ENCODE results near the gene SRI. TPM values are rescaled to one million over a fixed set of nuclear protein-coding genes. Genes with fewer than 3 reads are reported as not detected.
A peak's percentile ranks its signal among the peaks of the same experiment; 100 is the strongest.
"Not testable (repeated sequence)": the region's sequence is repeated elsewhere in the genome, so short reads cannot be mapped to it uniquely, and the experiment has no call there.

Gene SRI
- total and polyA plus RNA-seq, 9 donors = 75.4 to 105 (median 91.5) TPM

- no peaks in the 10 kb centered on the region for H3K4me1 ChIP-seq (ENCODE audit: control insufficient read depth, insufficient read depth, low read length)
- no CpG with 5 or more reads among the region's 2 CpGs for WGBS (ENCODE audit: insufficient coverage)
- DNase-seq = no peak
Measured at GRCh38 chr7:88259656-88260380, 40.0 kb upstream of the SRI start.

GRCh38 chr7:88258296-88258695, 38.5 kb upstream of the SRI start:
- WGBS (ENCODE audit: insufficient coverage) = no CpG with 5 or more reads among the region's 1 CpG
- H3K36me3 ChIP-seq (ENCODE audit: control insufficient read depth, insufficient read depth, low read length) = not testable (repeated sequence)

More at GRCh38 chr7:88259656-88260380, 40.0 kb upstream of the SRI start:
- no peaks in the 10 kb centered on the region for H3K27me3 ChIP-seq (ENCODE audit: control insufficient read depth, insufficient read depth, low read length)
- H3K27ac ChIP-seq (ENCODE audit: low read length) = no peak overlapping the region
- H3K9me3 ChIP-seq (replicated peaks; ENCODE audit: control insufficient read depth, low read depth, low read length) = peaks cover 9% of the 10 kb centered on the region
- no peaks in the 10 kb centered on the region for H3K36me3 ChIP-seq (ENCODE audit: control insufficient read depth, insufficient read depth, low read length)
- H3K4me3 ChIP-seq (ENCODE audit: low read length) = no peak overlapping the region

GRCh38 chr7:88256906-88257305, 37.1 kb upstream of the SRI start:
- Histone ChIP-seq H3K27ac (ENCODE audit: low read length) (no peak overlapping the region), H3K4me1 (ENCODE audit: control insufficient read depth, insufficient read depth, low read length) (no peaks in the 10 kb centered on the region), H3K4me3 (ENCODE audit: low read length) (no peak overlapping the region), H3K27me3 (ENCODE audit: control insufficient read depth, insufficient read depth, low read length) (no peaks in the 10 kb centered on the region), H3K36me3 (ENCODE audit: control insufficient read depth, insufficient read depth, low read length) (no peaks in the 10 kb centered on the region), H3K9me3 (replicated peaks; ENCODE audit: control insufficient read depth, low read depth, low read length) (peaks cover 22% of the 10 kb centered on the region)
- DNase-seq = no peak

More at GRCh38 chr7:88258296-88258695, 38.5 kb upstream of the SRI start:
- H3K4me3 ChIP-seq (ENCODE audit: low read length); H3K27me3 ChIP-seq (ENCODE audit: control insufficient read depth, insufficient read depth, low read length); H3K4me1 ChIP-seq (ENCODE audit: control insufficient read depth, insufficient read depth, low read length); H3K27ac ChIP-seq (ENCODE audit: low read length); DNase-seq: not testable (repeated sequence)
- H3K9me3 ChIP-seq (replicated peaks; ENCODE audit: control insufficient read depth, low read depth, low read length) = peaks cover 19% of the 10 kb centered on the region

GRCh38 chr7:88254721-88255424, 35.0 kb upstream of the SRI start:
- no peaks in the 10 kb centered on the region for H3K4me1 ChIP-seq (ENCODE audit: control insufficient read depth, insufficient read depth, low read length)
- no peaks in the 10 kb centered on the region for H3K36me3 ChIP-seq (ENCODE audit: control insufficient read depth, insufficient read depth, low read length)
- H3K27me3 ChIP-seq (ENCODE audit: control insufficient read depth, insufficient read depth, low read length) = no peaks in the 10 kb centered on the region
- H3K9me3 ChIP-seq (replicated peaks; ENCODE audit: control insufficient read depth, low read depth, low read length) = peaks cover 22% of the 10 kb centered on the region
- no peak overlapping the region for H3K27ac ChIP-seq (ENCODE audit: low read length)
- no peak for DNase-seq
- H3K4me3 ChIP-seq (ENCODE audit: low read length) = no peak overlapping the region
- 96% methylated on average over 2 of the region's 2 CpGs for WGBS (ENCODE audit: insufficient coverage)

GRCh38 chr7:88253640-88254039, 33.8 kb upstream of the SRI start:
- no peak for DNase-seq
- Histone ChIP-seq H3K27ac (ENCODE audit: low read length) (no peak overlapping the region), H3K36me3 (ENCODE audit: control insufficient read depth, insufficient read depth, low read length) (no peaks in the 10 kb centered on the region), H3K4me3 (ENCODE audit: low read length) (no peak overlapping the region), H3K9me3 (replicated peaks; ENCODE audit: control insufficient read depth, low read depth, low read length) (peaks cover 22% of the 10 kb centered on the region), H3K27me3 (ENCODE audit: control insufficient read depth, insufficient read depth, low read length) (no peaks in the 10 kb centered on the region), H3K4me1 (ENCODE audit: control insufficient read depth, insufficient read depth, low read length) (no peaks in the 10 kb centered on the region)

- WGBS (ENCODE audit: insufficient coverage) = no CpG with 5 or more reads among the region's 1 CpG
- Histone ChIP-seq H3K27me3 (ENCODE audit: control insufficient read depth, insufficient read depth, low read length) (no peaks in the 10 kb centered on the region), H3K4me1 (ENCODE audit: control insufficient read depth, insufficient read depth, low read length) (no peaks in the 10 kb centered on the region), H3K4me3 (ENCODE audit: low read length) (no peak overlapping the region), H3K27ac (ENCODE audit: low read length) (no peak overlapping the region), H3K36me3 (ENCODE audit: control insufficient read depth, insufficient read depth, low read length) (no peaks in the 10 kb centered on the region), H3K9me3 (replicated peaks; ENCODE audit: control insufficient read depth, low read depth, low read length) (no peaks in the 10 kb centered on the region)
- no peak for DNase-seq
Measured at GRCh38 chr7:88244258-88244657, 24.4 kb upstream of the SRI start.

DNA sequence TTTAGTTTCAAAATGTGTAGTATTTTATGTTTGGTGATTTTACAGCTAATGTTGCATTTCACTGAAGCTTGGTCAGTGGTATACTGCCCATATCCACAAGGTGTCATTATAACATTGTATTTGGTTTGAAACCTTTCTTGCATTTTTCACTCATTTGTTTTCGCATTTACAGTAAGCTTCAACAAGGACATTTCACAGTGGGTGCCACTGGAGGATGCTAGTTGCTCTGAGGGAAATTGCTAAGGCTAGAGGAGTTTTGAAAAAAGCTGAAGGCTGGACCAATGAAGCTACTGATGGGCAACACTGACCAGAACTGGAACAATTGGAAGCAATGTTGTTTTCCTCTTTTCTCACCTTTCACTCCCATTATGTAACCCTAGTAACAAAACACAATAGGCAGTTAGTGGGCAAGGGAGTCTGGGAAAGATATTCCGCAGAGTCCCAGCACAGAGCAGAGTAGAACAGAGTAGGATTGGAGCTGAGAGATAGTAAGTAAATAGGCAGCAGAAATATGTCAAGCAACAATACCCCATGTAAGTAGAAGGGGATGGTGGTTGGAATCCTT, 23.6 kb upstream of the SRI start:
- no peaks in the 10 kb centered on the region for H3K4me1 ChIP-seq (ENCODE audit: control insufficient read depth, insufficient read depth, low read length)
- no peaks in the 10 kb centered on the region for H3K36me3 ChIP-seq (ENCODE audit: control insufficient read depth, insufficient read depth, low read length)
- no peak overlapping the region for H3K27ac ChIP-seq (ENCODE audit: low read length)
- H3K27me3 ChIP-seq (ENCODE audit: control insufficient read depth, insufficient read depth, low read length) = no peaks in the 10 kb centered on the region
- no peak overlapping the region for H3K4me3 ChIP-seq (ENCODE audit: low read length)
- peak; percentile 73 for DNase-seq
- no peaks in the 10 kb centered on the region for H3K9me3 ChIP-seq (replicated peaks; ENCODE audit: control insufficient read depth, low read depth, low read length)
- no CpG with 5 or more reads among the region's 2 CpGs for WGBS (ENCODE audit: insufficient coverage)

GRCh38 chr7:88239852-88240251, 20.0 kb upstream of the SRI start:
- no CpG with 5 or more reads among the region's 1 CpG for WGBS (ENCODE audit: insufficient coverage)

GRCh38 chr7:88233828-88234227, 14.0 kb upstream of the SRI start:
- Histone ChIP-seq H3K27ac (ENCODE audit: low read length) (no peak overlapping the region), H3K4me3 (ENCODE audit: low read length) (no peak overlapping the region), H3K27me3 (ENCODE audit: control insufficient read depth, insufficient read depth, low read length) (no peaks in the 10 kb centered on the region), H3K36me3 (ENCODE audit: control insufficient read depth, insufficient read depth, low read length) (no peaks in the 10 kb centered on the region), H3K9me3 (replicated peaks; ENCODE audit: control insufficient read depth, low read depth, low read length) (no peaks in the 10 kb centered on the region), H3K4me1 (ENCODE audit: control insufficient read depth, insufficient read depth, low read length) (no peaks in the 10 kb centered on the region)
- no peak for DNase-seq

More at GRCh38 chr7:88239852-88240251, 20.0 kb upstream of the SRI start:
- Histone ChIP-seq H3K4me3 (ENCODE audit: low read length) (no peak overlapping the region), H3K36me3 (ENCODE audit: control insufficient read depth, insufficient read depth, low read length) (no peaks in the 10 kb centered on the region), H3K9me3 (replicated peaks; ENCODE audit: control insufficient read depth, low read depth, low read length) (no peaks in the 10 kb centered on the region), H3K4me1 (ENCODE audit: control insufficient read depth, insufficient read depth, low read length) (no peaks in the 10 kb centered on the region), H3K27ac (ENCODE audit: low read length) (no peak overlapping the region), H3K27me3 (ENCODE audit: control insufficient read depth, insufficient read depth, low read length) (no peaks in the 10 kb centered on the region)
- DNase-seq = no peak

- no peak overlapping the region for H3K4me3 ChIP-seq (ENCODE audit: low read length)
- no peaks in the 10 kb centered on the region for H3K27me3 ChIP-seq (ENCODE audit: control insufficient read depth, insufficient read depth, low read length)
- H3K36me3 ChIP-seq (ENCODE audit: control insufficient read depth, insufficient read depth, low read length) = no peaks in the 10 kb centered on the region
- H3K9me3 ChIP-seq (replicated peaks; ENCODE audit: control insufficient read depth, low read depth, low read length) = no peaks in the 10 kb centered on the region
- no peaks in the 10 kb centered on the region for H3K4me1 ChIP-seq (ENCODE audit: control insufficient read depth, insufficient read depth, low read length)
- no peak overlapping the region for H3K27ac ChIP-seq (ENCODE audit: low read length)
- 80% methylated on average over 5 of the region's 5 CpGs for whole genome bisulfite sequencing (ENCODE audit: insufficient coverage)
- no peak for DNase-seq
Measured at GRCh38 chr7:88230646-88231045, 10.8 kb upstream of the SRI start.

Data from muscle of leg (tissue), 11 donors.